Pulmonary artery endothelial cell (primary cell): Measurements from ENCODE around the gene IKZF5. TPM values are rescaled to one million over a fixed set of nuclear protein-coding genes. Genes with fewer than 3 reads are reported as not detected.

Experiments used
- DNase-seq: peaks from one replicate; pipeline ENCODE4 v3.0.0-alpha.2; 2011; ENCODE audit warnings: low read depth, low spot score
- total RNA-seq: library from RNA; depleted of rRNA; stranded (reverse); fragments of >200 nt; gene quantifications from 2 replicates; pipeline ENCODE4 v1.2.3, GENCODE V29; 2014

The IKZF5 gene
- total RNA-seq, 1 donor from 2014 or later: 2.7 TPM

GRCh38 chr10:122984708-122985107, 23.9 kb downstream of the IKZF5 start:
- no peak for DNase-seq

GRCh38 chr10:122983898-122984297, 24.7 kb downstream of the IKZF5 start:
- DNase-seq: no peak

GRCh38 chr10:122981066-122981464, 27.5 kb downstream of the IKZF5 start:
- peak; percentile 7 for DNase-seq

GRCh38 chr10:122980209-122981065, 28.2 kb downstream of the IKZF5 start, which contains the start of gene PSTK:
Gene PSTK (plus strand): TSS chr10:122980401. CDS start chr10:122980480, 79 bp downstream.
- peak; percentile 65 for DNase-seq

GRCh38 chr10:122974543-122975064, 34.0 kb downstream of the IKZF5 start:
- no peak for DNase-seq

- DNase-seq: no peak
Measured at GRCh38 chr10:122974023-122974422, 34.6 kb downstream of the IKZF5 start.

DNA sequence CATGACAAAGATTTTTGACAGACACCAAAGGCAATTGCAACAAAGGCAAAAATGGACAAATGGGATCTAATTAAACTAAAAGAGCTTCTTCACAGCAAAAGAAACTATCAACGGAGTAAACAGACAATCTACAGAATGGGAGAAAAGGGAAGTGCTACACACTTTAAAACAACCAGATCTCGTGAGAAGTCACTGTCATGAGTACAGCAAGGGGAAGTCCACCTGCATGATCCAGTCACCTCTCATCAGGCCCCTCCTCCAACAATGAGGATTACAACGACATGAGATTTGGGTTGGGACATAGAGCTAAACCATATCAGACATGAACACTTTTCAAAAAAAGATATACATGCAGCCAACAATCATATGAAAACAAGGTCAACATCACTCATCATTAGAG, 39.9 kb downstream of the IKZF5 start:
- no peak for DNase-seq

GRCh38 chr10:122966879-122967278, 41.7 kb downstream of the IKZF5 start:
- DNase-seq: no peak

DNA sequence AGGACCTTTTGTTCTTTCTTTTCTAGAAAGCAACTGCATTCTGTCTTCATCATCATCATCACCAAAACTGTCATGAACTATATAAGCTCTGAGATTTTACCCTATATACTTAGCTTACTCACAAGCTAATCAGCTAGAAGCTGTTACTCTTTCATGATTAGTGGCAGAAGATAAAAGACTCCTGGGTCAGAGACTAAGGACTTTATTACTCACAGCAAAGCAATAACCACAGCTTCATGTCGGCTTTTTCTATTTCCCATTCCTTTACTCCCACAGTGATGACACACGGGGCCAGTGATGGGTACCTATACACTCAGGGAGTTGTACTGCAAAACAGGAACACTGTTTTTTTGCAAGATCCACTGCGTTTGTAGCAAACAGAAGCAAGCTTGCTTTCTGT, 46.2 kb downstream of the IKZF5 start:
- DNase-seq: no peak

DNA sequence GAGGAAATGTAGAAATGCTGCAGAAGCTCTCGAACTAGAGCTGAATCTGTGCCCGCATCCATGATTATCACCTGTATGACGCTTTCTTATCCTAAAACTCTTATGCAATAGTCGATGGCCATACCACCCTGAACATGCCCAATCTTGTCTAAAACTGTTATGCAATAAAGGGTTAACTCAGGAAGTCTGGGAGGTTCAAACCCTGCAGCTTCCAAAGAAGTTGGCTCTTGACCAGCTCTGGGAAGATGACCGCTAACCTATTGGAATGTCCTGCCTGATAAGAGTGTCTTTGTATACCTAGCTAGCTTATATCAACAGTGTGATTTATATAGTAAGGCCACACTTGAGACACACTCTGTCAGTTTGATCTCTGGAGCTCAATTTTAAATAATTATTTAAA, 51.1 kb downstream of the IKZF5 start:
- no peak for DNase-seq

DNA sequence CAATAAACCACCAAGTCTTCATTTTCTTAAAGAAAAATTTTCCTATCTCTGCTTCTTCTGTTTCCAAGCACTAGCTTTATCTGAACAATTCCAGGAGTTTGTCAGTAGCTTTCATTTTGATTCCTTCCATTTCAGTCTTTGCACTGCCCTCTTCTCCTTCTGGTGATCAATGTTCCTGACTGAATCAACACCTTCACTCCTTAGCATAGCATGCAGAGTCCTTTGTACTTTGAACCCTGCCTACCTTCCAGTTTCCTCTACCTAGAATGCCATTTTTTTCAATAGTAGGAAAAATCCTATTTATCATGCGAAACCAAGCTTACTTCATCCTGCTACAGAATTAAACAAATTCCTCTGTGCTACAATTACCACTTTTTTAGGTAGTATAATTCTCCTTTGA, 52.7 kb downstream of the IKZF5 start:
- no peak for DNase-seq

DNA sequence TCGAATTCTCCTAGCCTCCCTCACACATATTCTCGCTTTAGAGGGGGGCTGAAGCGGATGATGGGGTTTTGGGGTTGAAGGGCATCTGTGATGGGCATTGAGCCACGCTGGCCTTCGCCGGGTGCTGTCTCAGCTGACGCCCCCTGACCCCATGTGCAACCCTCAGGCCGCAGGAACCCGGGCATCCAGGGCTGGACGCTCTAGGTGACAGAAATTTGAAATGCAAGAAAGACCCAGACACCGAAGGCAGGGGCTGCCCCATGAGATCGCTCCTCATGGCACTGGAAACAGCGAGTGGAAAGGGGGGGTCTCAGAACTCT, 53.9 kb downstream of the IKZF5 start:
- DNase-seq: no peak

DNA sequence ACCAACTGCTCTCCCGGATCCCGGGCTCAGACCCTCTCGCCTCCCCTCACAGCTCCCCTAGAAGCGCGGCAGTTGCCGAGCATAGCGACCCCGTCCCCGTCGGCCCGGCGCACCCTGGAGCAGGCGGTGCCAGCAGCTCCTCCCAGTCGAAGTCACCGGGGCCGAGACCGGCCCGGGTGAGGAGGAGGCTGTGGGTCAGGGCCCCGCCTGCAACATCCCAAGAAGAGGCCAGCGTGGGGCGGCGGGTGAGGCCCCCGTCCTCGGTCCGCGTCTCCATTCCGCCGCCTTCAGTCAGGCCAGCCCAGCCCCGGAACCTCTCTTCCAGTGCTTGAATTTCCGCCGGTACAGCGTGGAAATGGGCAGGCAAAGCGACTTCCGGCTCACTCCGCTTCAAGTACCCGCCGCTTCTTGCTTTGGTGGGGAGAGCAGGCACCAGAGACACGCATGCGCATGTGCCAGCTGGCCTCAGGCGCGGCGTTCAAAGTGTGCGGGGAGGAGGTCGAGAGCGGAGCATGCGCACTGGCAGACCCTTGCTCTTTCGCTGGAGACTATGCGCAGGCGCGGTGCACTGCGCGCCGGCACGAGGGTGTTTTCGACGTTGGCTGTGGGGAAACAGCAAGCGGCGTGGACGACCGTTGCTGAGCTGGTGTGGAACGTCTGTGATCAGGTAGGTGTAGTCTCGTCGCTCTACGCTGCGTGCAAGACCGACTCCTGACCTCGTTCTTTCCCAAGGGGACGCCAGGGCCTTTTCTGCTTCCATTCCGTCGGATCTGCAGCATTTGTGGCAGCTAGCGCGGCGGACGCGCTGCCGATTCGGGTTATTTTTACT, 54.5 kb downstream of the IKZF5 start, which contains the start of gene C10orf88:
C10orf88 (minus strand) TSS at position 326 of the 829 bp plus-strand sequence; CDS start at position 277, 49 bp downstream.
- DNase-seq: peak; percentile 93

GRCh38 chr10:122949296-122949695, 59.3 kb downstream of the IKZF5 start:
- DNase-seq: no peak

Other genes with a start within 250 kb of the IKZF5 start
- 0.99 and 1.1 TPM in 2 replicates for gene CUZD1, start 162.9 kb downstream of the IKZF5 start, total RNA-seq
- gene FAM24B, start 129.2 kb downstream of the IKZF5 start, total RNA-seq: 7.1 and 7.9 TPM in 2 replicates
- not detected in 2 replicates for gene FAM24A, start 98.2 kb downstream of the IKZF5 start, total RNA-seq
- 19.3 and 24.5 TPM in 2 replicates for gene C10orf88, start 54.6 kb downstream of the IKZF5 start, total RNA-seq
- 3.0 and 3.9 TPM in 2 replicates for gene PSTK, start 28.4 kb downstream of the IKZF5 start, total RNA-seq
- 4.5 and 5.7 TPM in 2 replicates for gene ACADSB, start 211 bp upstream of the IKZF5 start, total RNA-seq
- not detected in 2 replicates for gene HMX3, start 127.2 kb upstream of the IKZF5 start, total RNA-seq
- gene HMX2, start 139.3 kb upstream of the IKZF5 start, total RNA-seq: not detected in 2 replicates
- gene BUB3, start 145.6 kb upstream of the IKZF5 start, total RNA-seq: 323 and 341 TPM in 2 replicates